Activated CD8-positive, alpha-beta T cell treated with anti-CD3 and anti-CD28 coated beads, Interleukin-2, amount 10 ng/mL, durations not matched to agents 7 days and 5 days (primary cell): ENCODE results near the gene NFAT5. TPM values are rescaled to one million over a fixed set of nuclear protein-coding genes. Genes with fewer than 3 reads are reported as not detected.
A peak's percentile ranks its signal among the peaks of the same experiment; 100 is the strongest.

Source experiments
- ATAC-seq: fragments of 150-1000 bp; cut with Tn5 transposase; one replicate; pipeline ENCODE4 v1.10.0; 2021; ENCODE audit warnings: moderate library complexity
- CTCF ChIA-PET: fragments of 350-600 bp; sonication (Branson Sonifier 250); formaldehyde crosslinking; loops from one replicate; lab custom pipeline; 2021; ENCODE audit warnings: antibody characterized with exemption; lab: Charles Lee
- POLR2A ChIA-PET: fragments of 350-600 bp; sonication (Branson Sonifier 250); formaldehyde crosslinking; loops from one replicate; lab custom pipeline; 2021; ENCODE audit warnings: antibody characterized with exemption; lab: Charles Lee
- DNase-seq: peaks from one replicate; pipeline ENCODE4 v3.0.0-alpha.2; 2020
- H3K27ac Mint-ChIP-seq: one replicate; pipeline ENCODE4 v1.8.0; 2021; ENCODE audit warnings: mild to moderate bottlenecking, mixed read lengths
- H3K27me3 Mint-ChIP-seq: one replicate; pipeline ENCODE4 v1.8.0; 2021; ENCODE audit warnings: low read depth, mixed read lengths
- H3K36me3 Mint-ChIP-seq: one replicate; pipeline ENCODE4 v1.8.0; 2021; ENCODE audit warnings: low read depth, mixed read lengths
- H3K4me1 Mint-ChIP-seq: one replicate; pipeline ENCODE4 v1.8.0; 2021; ENCODE audit warnings: low read depth, mixed read lengths
- H3K4me3 Mint-ChIP-seq: one replicate; pipeline ENCODE4 v1.8.0; 2021; ENCODE audit warnings: mild to moderate bottlenecking, mixed read lengths
- H3K9me3 Mint-ChIP-seq: one replicate; pipeline ENCODE4 v1.8.0; 2022; ENCODE audit warnings: mixed read lengths; ENCODE audit not compliant: insufficient read depth
- microRNA-seq: library from miRNA; unstranded; fragments of <30 nt; microRNA quantifications from one replicate; pipeline ENCODE4 v1.2.0, GENCODE V29; 2022
- total RNA-seq, 2 experiments: library from RNA; stranded (reverse); gene quantifications; one replicate each; pipeline ENCODE4 v1.2.3, GENCODE V29; 2021

Gene NFAT5
- total RNA-seq, 2 experiments from 2014 or later, result 16.8 to 17.5 TPM

- no peak overlapping the region for H3K4me3 Mint-ChIP-seq
- ChIA-PET CTCF (interaction anchor here (1.3 to 1.6 kb wide), 2 partner anchors 40 to 353 kb away, joined by 4 to 5 read pairs; no protein-coding TSS in a partner anchor), POLR2A (no interaction called here)
- no peak for ATAC-seq
- peaks cover 71% of the 10 kb centered on the region for H3K36me3 Mint-ChIP-seq
- no peaks in the 10 kb centered on the region for H3K27me3 Mint-ChIP-seq
- no peak for DNase-seq
- H3K27ac Mint-ChIP-seq, result no peak overlapping the region
- H3K9me3 Mint-ChIP-seq, result no peaks in the 10 kb centered on the region
- peaks cover 20% of the 10 kb centered on the region for H3K4me1 Mint-ChIP-seq
Observed at GRCh38 chr16:69748694-69749345, 183.1 kb downstream of the NFAT5 start.

- no peak for ATAC-seq
- Mint-ChIP-seq H3K9me3 (no peaks in the 10 kb centered on the region), H3K4me1 (peaks cover 30% of the 10 kb centered on the region), H3K4me3 (peak overlapping the region; percentile 100), H3K27ac (peak overlapping the region; percentile 98), H3K27me3 (no peaks in the 10 kb centered on the region), H3K36me3 (peaks cover 33% of the 10 kb centered on the region)
- ChIA-PET POLR2A (interaction anchor here (0.6 to 2.6 kb wide), 11 partner anchors 9 to 561 kb away, joined by 3 to 35 read pairs (median 4); partner anchors contain the start of genes NQO1 and WWP2), CTCF (interaction anchor here (0.7 to 3.3 kb wide), 38 partner anchors 8 to 415 kb away, joined by 3 to 77 read pairs (median 4); partner anchors contain the start of genes COG8, NQO1 and WWP2)
- DNase-seq, result no peak
Observed at GRCh38 chr16:69754143-69754468, 188.3 kb downstream of the NFAT5 start.

Small RNA genes lying within 50 kb of the gene (microRNA-seq; reads per million reads assigned to microRNA genes)
- gene MIR1538, result 2.3 reads per million

Other genes starting within 250 kb of the NFAT5 start
- 10 to 100 TPM; 15.2 to 16.0 TPM for gene PDF, start 235.4 kb upstream of the NFAT5 start, total RNA-seq
- gene COG8, start 226.4 kb upstream of the NFAT5 start, total RNA-seq, result 10 to 100 TPM; 37.6 to 37.7 TPM
- 10 to 100 TPM; 35.3 to 36.0 TPM for gene NIP7, start 226.2 kb upstream of the NFAT5 start, total RNA-seq
- gene TMED6, start 214.2 kb upstream of the NFAT5 start, total RNA-seq, result 1 to 10 TPM; 1.4 to 1.8 TPM
- 10 to 100 TPM; 42.6 to 48.4 TPM for gene TERF2, start 180.0 kb upstream of the NFAT5 start, total RNA-seq
- 100 to 1,000 TPM; 179 to 183 TPM for gene CYB5B, start 141.3 kb upstream of the NFAT5 start, total RNA-seq
- gene NQO1, start 160.6 kb downstream of the NFAT5 start, total RNA-seq, result 10 to 100 TPM; 18.3 to 20.1 TPM
- gene NOB1, start 189.0 kb downstream of the NFAT5 start, total RNA-seq, result 10 to 100 TPM; 53.3 to 58.8 TPM
- 10 to 100 TPM; 60.1 to 64.5 TPM for gene WWP2, start 196.4 kb downstream of the NFAT5 start, total RNA-seq